MG63 (cell line): ENCODE results near the gene LTB. TPM values are rescaled to one million over a fixed set of nuclear protein-coding genes. Genes with fewer than 3 reads are reported as not detected.

ENCODE experiments used
- DNase-seq: peaks from one replicate; pipeline ENCODE4 v3.0.0-alpha.2; 2020
- H3K27me3 ChIP-seq: fragments of 250-450 bp; sonication (Bioruptor Pico); 2 replicates; pipeline ENCODE4 v1.5.1; 2020; ENCODE audit warnings: mild to moderate bottlenecking, moderate library complexity
- H3K36me3 ChIP-seq: fragments of 250-450 bp; sonication (Bioruptor Pico); 2 replicates; pipeline ENCODE4 v1.5.1; 2020; ENCODE audit warnings: mild to moderate bottlenecking, moderate library complexity
- H3K4me3 ChIP-seq: fragments of 250-450 bp; sonication (Bioruptor Pico); 2 replicates; pipeline ENCODE4 v1.5.1; 2020; ENCODE audit warnings: mild to moderate bottlenecking, moderate library complexity
- H3K9me3 ChIP-seq: fragments of 250-450 bp; sonication (Bioruptor Pico); 2 replicates; pipeline ENCODE4 v1.5.1; 2020; ENCODE audit warnings: mild to moderate bottlenecking, moderate library complexity
- total RNA-seq: library from RNA; depleted of rRNA; stranded (reverse); fragments of >200 nt; shearing (Covaris generic); gene quantifications from 2 replicates; pipeline ENCODE4 v1.2.3, GENCODE V29; 2014; ENCODE audit warnings: low replicate concordance

Gene LTB
- total RNA-seq, 1 experiment from 2014 or later = not detected

DNA sequence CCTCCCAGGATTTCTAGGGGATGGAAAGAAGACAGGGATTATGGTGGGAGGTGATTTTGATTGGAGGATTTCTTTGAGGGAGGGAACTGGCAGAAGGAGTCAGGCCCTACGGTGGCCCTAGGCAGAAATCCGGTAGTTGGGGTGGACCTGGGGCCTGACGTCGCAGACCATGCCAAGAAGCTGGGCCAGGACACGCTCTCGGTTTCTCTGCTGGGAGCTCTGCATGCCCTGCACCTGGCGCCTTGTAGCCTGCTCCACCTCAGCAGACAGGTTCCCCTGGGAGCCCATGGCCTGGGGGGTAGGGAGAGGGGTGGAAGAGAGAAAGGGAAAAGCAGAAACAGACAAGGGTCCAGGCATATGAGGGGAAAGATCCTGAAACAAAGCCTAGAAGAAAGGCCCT lies 36.9 kb downstream of the LTB start:
- Histone ChIP-seq H3K27me3 (no peaks in the 10 kb centered on the region), H3K9me3 (no peaks in the 10 kb centered on the region), H3K4me3 (no peak overlapping the region), H3K36me3 (peaks cover 15% of the 10 kb centered on the region)
- no peak for DNase-seq

DNA sequence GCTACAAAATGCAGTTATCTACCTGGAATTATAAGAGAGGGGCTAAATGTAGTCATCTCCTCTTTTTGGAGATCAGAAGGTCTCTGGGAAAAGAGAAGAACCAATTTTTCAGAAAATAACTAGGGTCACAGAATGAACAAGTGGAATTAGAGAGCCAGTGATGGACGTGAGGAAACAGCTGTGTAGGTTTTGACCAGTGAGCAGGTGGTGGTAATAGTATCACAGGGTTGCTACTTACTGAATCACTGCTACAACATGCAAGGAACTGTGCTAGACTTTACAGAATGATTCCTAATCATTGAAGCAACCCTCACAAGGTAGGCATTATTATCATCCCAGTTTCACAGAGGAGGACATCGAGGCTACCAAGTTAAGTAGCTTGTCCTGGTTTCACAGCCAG lies 37.5 kb downstream of the LTB start:
- H3K27me3 ChIP-seq = no peaks in the 10 kb centered on the region
- peaks cover 21% of the 10 kb centered on the region for H3K36me3 ChIP-seq
- H3K9me3 ChIP-seq = no peaks in the 10 kb centered on the region
- H3K4me3 ChIP-seq = no peak overlapping the region
- DNase-seq = no peak

- H3K27me3 ChIP-seq = no peaks in the 10 kb centered on the region
- DNase-seq = no peak
These were observed 38.6 kb downstream of the LTB start for GRCh38 chr6:31543639-31544038.

GRCh38 chr6:31541658-31542521 lies 40.3 kb downstream of the LTB start, which contains the start of gene DDX39B:
TSS of gene DDX39B (minus strand) at chr6:31542003. CDS start at chr6:31540532, 1,471 bp downstream.
- peak; percentile 92 for DNase-seq
- peak within 1 kb of the TSS; percentile 89 for H3K4me3 ChIP-seq
- H3K36me3 ChIP-seq = peaks cover 44% of the 10 kb centered on the region
- no peaks in the 10 kb centered on the region for H3K9me3 ChIP-seq
- no peaks in the 10 kb centered on the region for H3K27me3 ChIP-seq

More at GRCh38 chr6:31543639-31544038, 38.6 kb downstream of the LTB start:
- Histone ChIP-seq H3K9me3 (no peaks in the 10 kb centered on the region), H3K36me3 (peaks cover 28% of the 10 kb centered on the region), H3K4me3 (no peak overlapping the region)

DNA sequence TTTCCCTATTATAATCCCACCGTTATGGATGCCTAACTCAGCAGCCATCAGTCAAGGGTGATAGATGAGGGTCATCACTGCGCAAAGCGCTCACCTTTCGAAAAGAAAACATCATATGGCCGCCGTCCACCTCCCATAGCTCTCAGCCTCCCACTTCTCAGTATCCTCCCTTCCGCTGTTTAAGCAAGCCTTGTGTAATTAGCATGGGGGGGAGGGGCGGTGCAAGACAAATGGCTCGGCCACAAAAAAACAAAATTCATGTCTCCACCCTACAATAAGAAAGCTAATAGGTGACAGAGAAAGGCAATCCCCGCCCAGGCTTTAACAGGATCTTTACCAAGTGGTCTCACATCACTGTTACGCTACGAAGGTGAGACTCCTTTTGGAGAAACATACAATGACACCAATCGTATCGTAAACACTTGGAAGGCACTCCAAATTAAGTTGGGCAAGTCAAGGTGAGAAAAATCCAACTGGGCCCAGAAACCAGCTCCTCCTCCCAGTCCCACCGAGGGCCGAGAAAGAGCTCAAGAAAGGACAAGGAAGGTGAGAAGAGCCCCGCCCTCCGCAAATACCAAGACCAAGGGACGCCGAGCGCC lies 41.1 kb downstream of the LTB start:
- Histone ChIP-seq H3K9me3 (no peaks in the 10 kb centered on the region), H3K27me3 (no peaks in the 10 kb centered on the region), H3K36me3 (peaks cover 52% of the 10 kb centered on the region), H3K4me3 (peak overlapping the region; percentile 89)
- DNase-seq = peak; percentile 24

GRCh38 chr6:31540640-31541039 lies 41.6 kb downstream of the LTB start:
- peak overlapping the region; percentile 89 for H3K4me3 ChIP-seq
- DNase-seq = no peak
- no peaks in the 10 kb centered on the region for H3K27me3 ChIP-seq
- no peaks in the 10 kb centered on the region for H3K9me3 ChIP-seq
- peaks cover 57% of the 10 kb centered on the region for H3K36me3 ChIP-seq

GRCh38 chr6:31538805-31539400 lies 43.3 kb downstream of the LTB start:
- Histone ChIP-seq H3K9me3 (no peaks in the 10 kb centered on the region), H3K27me3 (no peaks in the 10 kb centered on the region), H3K36me3 (peaks cover 74% of the 10 kb centered on the region), H3K4me3 (peak overlapping the region; percentile 89; the same call in 1 of the 2 replicates)
- DNase-seq = no peak

DNA sequence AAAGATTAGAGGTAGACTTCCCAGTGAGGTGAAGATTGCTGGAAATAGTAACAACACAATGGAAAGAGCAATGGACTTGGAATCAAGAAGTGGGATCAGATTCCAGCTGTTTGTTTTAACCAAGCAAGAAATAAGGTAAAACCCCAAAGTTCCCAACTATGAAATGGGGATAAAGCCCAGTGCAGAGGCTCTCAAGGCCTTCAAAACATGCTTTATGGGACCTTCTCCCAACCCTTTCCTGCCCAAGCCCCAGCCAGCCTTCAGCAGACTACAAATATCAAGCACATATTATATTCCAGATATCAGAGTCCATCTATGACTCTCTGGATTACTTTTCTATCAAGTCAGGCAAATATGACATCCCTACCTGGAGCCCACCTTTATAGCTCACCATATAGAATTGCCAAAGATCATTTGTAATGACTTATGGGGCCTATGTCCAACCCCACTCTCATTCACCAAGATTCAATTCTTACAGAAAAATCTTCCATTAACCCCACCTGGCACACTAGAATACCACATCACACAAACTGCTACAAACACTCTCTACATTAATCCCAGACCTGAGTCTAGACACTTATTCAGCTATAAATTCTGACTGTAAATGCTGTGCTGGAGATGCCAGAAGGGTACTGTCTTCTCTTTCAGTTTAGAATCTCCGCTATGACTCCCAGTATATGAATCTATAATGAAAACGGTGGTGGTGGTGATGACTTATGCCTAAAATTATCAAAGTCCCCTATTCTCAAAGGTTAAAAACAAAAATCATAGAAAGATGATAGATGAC lies 46.5 kb downstream of the LTB start:
- Histone ChIP-seq H3K36me3 (peaks cover 86% of the 10 kb centered on the region), H3K4me3 (no peak overlapping the region), H3K27me3 (no peaks in the 10 kb centered on the region), H3K9me3 (no peaks in the 10 kb centered on the region)
- DNase-seq = no peak

GRCh38 chr6:31534521-31535040 lies 47.6 kb downstream of the LTB start:
- peaks cover 77% of the 10 kb centered on the region for H3K36me3 ChIP-seq

DNA sequence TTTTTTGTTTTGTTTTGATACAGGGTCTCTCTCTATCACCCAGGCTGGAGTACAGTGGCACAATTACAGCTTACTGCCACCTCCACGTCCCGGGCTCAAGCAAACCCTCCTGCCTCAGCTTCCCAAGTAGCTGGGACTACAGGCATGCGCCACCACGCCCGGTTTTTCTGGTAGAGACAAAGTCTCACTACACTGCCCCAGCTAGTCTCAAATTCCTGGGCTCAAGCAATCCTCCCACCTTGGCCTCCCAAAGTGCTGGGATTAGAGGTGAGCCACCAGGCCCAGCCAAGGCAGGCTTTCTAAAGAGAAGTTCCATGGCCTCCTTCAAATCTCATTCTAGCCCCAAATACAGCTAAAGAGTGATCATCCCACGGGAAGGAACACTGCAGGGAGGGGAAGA lies 48.2 kb downstream of the LTB start:
- peaks cover 72% of the 10 kb centered on the region for H3K36me3 ChIP-seq
- H3K9me3 ChIP-seq = no peaks in the 10 kb centered on the region
- no peaks in the 10 kb centered on the region for H3K27me3 ChIP-seq
- H3K4me3 ChIP-seq = no peak overlapping the region
- no peak for DNase-seq

More at GRCh38 chr6:31534521-31535040, 47.6 kb downstream of the LTB start:
- H3K9me3 ChIP-seq = no peaks in the 10 kb centered on the region
- H3K4me3 ChIP-seq = no peak overlapping the region
- DNase-seq = no peak
- no peaks in the 10 kb centered on the region for H3K27me3 ChIP-seq

DNA sequence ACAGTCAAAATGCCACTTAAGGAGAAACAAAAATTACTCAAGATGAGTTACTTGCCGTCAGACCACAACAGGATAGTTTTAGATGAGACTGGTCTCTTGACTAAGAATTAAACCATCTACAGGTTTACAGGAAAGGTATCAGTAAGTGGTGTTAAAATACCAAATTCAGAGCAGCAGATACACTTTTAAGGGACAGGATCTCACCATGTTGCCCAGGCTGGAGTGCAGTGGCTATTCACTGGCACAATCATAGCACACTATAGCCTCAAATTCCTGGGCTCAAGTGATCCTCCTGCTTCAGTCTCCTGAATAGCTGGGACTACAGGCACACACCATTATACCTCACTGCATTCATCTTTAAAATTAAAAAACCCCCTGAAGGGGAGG lies 48.8 kb downstream of the LTB start:
- DNase-seq = no peak
- no peak overlapping the region for H3K4me3 ChIP-seq
- H3K9me3 ChIP-seq = no peaks in the 10 kb centered on the region
- H3K27me3 ChIP-seq = no peaks in the 10 kb centered on the region
- H3K36me3 ChIP-seq = peaks cover 66% of the 10 kb centered on the region

DNA sequence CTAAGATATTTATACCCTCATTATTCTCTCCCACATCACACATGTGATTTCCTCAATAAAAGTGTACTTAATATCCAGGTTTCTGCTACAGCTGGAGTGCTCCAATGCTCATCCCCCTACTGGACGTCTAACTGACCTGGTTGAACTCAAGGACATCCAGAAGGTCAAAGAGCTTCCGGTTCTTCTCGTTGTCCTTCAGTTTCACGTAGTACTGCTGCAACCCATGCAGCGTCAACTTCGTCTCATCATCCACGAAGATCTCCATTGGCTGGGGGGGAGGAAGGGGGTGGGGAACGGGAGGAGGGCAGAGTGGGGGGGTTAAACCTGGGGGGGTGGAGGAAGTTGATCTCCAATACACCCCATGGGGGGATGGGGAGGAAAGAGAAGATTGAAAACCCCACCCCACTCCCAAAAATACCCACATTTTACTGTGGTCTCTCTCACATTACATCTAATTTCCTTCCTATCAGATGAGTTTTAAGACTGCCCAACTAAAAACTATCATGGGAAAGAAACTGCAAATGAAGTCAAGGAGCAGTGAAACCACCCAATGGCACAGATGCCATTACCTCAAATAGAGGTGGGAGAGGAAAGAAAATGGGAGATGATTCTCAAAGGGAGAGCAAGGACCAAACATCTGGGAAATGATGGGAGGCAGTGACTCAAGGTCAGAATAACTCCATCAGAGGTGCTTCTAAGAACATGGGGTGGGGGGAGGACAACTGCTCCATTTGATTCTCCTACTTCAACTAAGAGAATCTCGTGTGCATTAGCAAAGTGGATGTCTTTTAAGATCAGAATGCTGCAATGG lies 49.4 kb downstream of the LTB start:
- Histone ChIP-seq H3K36me3 (peaks cover 60% of the 10 kb centered on the region), H3K4me3 (no peak overlapping the region), H3K9me3 (no peaks in the 10 kb centered on the region), H3K27me3 (no peaks in the 10 kb centered on the region)
- DNase-seq = no peak

GRCh38 chr6:31531771-31532643 lies 50.2 kb downstream of the LTB start:
- DNase-seq = no peak
- no peaks in the 10 kb centered on the region for H3K27me3 ChIP-seq
- peaks cover 53% of the 10 kb centered on the region for H3K36me3 ChIP-seq
- H3K4me3 ChIP-seq = no peak overlapping the region
- H3K9me3 ChIP-seq = no peaks in the 10 kb centered on the region

DNA sequence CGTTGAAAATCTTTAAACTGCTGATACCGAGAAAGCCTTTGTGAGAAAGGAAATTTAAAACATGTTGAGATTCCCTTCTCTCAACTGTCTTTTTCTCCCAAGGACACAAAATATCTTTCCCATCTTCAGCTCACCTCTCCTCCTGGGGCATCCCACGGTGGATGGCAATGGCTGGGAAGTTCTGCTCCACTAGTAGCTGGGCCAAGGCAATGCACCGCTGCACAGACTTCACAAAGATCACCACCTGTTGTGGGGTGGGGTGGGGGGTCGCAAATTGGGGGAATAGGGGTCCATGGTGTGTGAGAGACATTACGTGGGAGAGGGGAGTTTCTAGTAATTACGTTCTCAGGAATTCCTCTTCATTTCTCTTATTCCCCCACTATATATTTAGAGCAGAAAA lies 51.1 kb downstream of the LTB start:
- Histone ChIP-seq H3K27me3 (no peaks in the 10 kb centered on the region), H3K4me3 (no peak overlapping the region), H3K9me3 (no peaks in the 10 kb centered on the region), H3K36me3 (peaks cover 44% of the 10 kb centered on the region)
- no peak for DNase-seq

GRCh38 chr6:31530659-31531058 lies 51.6 kb downstream of the LTB start:
- no peak for DNase-seq
- H3K4me3 ChIP-seq = no peak overlapping the region
- no peaks in the 10 kb centered on the region for H3K27me3 ChIP-seq
- H3K9me3 ChIP-seq = no peaks in the 10 kb centered on the region
- H3K36me3 ChIP-seq = peaks cover 39% of the 10 kb centered on the region
